GDM1 (cell line): ENCODE data around the gene JMJD4.

ENCODE experiments used
- DNase-seq: peaks from one replicate; lab custom pipeline; 2025; lab: John Stamatoyannopoulos, UW

JMJD4 gene

GRCh38 chr1:227749225-227749624 lies 14.1 kb upstream of the JMJD4 start:
- DNase-seq: no peak

GRCh38 chr1:227748496-227749182 lies 13.5 kb upstream of the JMJD4 start:
- DNase-seq: no peak

- DNase-seq: no peak
Measured at GRCh38 chr1:227747948-227748495, 12.9 kb upstream of the JMJD4 start.

GRCh38 chr1:227747382-227747781 lies 12.3 kb upstream of the JMJD4 start:
- no peak for DNase-seq

- DNase-seq: no peak
Measured at GRCh38 chr1:227746676-227747075, 11.6 kb upstream of the JMJD4 start.

- DNase-seq: no peak
Measured at GRCh38 chr1:227745568-227746265, 10.6 kb upstream of the JMJD4 start.

- DNase-seq: no peak
Measured at GRCh38 chr1:227744668-227745067, 9.6 kb upstream of the JMJD4 start.

GRCh38 chr1:227742738-227743715 lies 7.9 kb upstream of the JMJD4 start:
- DNase-seq: no peak

GRCh38 chr1:227741166-227741870 lies 6.2 kb upstream of the JMJD4 start:
- DNase-seq: no peak

GRCh38 chr1:227740401-227740960 lies 5.4 kb upstream of the JMJD4 start:
- DNase-seq: no peak

- no peak for DNase-seq
Measured at GRCh38 chr1:227739636-227740035, 4.5 kb upstream of the JMJD4 start.

- DNase-seq: no peak
Measured at GRCh38 chr1:227738820-227739219, 3.7 kb upstream of the JMJD4 start.

- no peak for DNase-seq
Measured at GRCh38 chr1:227736814-227737432, 1.8 kb upstream of the JMJD4 start.

- DNase-seq: no peak
Measured at GRCh38 chr1:227735539-227736285, 610 bp upstream of the JMJD4 start.

- DNase-seq: no peak
Measured at GRCh38 chr1:227734546-227734855, 601 bp downstream of the JMJD4 start.

GRCh38 chr1:227733751-227734545 lies 1.2 kb downstream of the JMJD4 start:
- no peak for DNase-seq

- DNase-seq: no peak
Measured at GRCh38 chr1:227733309-227733705, 1.8 kb downstream of the JMJD4 start.

GRCh38 chr1:227732586-227733308 lies 2.4 kb downstream of the JMJD4 start:
- no peak for DNase-seq
